GM18907 (cell line): ENCODE results near the gene SPATS2L.
A peak's percentile ranks its signal among the peaks of the same experiment; 100 is the strongest.

Experiments used
- ATAC-seq: cut with Tn5 transposase; IDR thresholded peaks from one replicate; pipeline ENCODE4 v1.9.1; 2021; ENCODE audit warnings: mild to moderate bottlenecking, moderate library complexity; ENCODE audit not compliant: unreplicated experiment

SPATS2L gene

DNA sequence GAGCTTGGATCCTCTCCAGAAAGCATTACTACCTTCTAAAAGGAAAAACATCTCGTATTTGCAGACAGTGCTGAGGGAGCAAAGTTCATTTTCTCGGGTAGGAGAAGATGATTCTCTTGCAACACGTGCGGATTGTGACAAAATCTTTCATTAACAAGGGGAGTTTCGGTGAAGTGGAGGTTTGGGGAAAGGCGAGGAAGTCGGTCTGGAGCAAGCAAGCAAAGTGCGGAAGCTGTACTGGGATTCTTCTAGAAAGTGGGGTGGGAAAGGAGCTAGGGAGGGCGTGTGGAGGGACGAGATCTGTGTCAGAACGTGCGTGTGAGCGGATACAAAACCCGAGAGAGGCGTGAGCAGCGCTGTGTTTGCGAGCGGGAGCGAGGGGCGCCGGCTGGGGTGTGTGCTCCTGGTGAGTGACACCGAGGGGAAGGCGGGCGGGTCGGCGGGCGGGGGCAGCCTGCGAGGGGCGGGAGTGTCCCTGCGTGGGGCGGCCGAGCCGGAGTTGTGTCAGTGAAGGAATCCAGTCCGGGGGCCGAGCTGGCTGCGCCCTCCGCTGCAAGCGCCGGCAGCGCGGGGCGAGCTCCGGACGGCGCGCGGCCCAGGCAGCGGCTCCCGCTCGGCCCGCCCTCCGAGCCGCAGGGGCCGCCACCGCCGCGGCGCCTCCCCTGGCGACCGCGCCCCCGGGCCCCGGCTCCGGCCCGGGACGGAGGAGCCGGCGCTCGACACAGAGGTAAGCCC is at the start of gene SPATS2L:
SPATS2L (plus strand) TSS at position 498 of the 735 bp plus-strand sequence. CDS start 82,552 bp downstream, outside the sequence.
- peak; percentile 70 for ATAC-seq

GRCh38 chr2:200257570-200257969 is 48.9 kb upstream of the SPATS2L start:
- no peak for ATAC-seq

DNA sequence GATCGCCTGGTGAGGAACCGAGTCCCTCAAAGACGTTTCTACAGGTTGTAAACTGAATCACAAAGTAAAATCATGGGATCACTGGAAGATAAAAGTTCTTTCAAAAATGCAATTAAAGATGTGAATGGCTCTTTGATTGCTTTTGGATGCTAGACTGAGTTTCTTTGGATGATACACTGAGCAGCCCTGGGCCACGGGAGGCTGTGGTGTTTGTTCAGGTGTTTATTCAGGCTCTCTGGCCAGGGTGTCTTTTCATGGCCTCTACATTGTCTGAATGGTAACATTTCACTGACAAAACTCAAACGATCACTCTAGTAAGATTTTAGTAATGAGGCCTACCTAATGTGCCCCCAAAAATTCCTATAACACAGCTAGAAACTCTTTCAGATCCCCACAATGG is 48.4 kb upstream of the SPATS2L start:
- ATAC-seq = no peak

DNA sequence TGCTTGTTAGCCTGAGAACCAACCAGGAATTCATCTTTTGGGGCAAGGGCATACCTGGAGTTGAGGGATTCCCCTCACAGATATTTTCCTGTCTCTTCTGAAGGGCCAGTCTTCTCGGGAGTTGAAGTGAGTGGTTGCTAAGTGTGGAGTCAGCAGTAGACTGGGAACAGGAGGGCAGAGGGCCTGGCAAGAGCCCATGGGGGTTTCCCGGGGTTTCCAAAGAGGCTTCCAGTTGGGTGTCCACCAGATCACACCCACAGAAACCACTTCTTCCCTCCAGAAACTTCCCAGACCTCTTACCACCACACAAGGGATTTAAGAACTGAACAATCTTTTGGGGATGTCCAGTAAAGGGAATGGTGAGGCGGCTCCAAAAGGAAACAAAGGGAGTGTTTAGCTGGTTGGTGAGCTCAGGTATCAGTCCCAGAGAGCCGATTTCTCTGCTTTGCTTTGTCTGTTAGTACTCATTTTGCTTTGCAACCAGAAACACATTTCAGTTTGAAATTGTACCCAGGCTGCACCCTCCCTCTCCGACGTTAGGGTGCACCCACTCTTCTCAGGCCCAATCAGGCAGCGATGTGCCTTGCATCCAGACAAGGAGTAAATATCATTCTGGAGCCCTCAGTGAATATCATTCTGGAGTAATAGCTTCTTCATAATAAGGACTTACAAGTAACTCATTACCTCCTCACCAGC is 47.5 kb upstream of the SPATS2L start:
- ATAC-seq = no peak

DNA sequence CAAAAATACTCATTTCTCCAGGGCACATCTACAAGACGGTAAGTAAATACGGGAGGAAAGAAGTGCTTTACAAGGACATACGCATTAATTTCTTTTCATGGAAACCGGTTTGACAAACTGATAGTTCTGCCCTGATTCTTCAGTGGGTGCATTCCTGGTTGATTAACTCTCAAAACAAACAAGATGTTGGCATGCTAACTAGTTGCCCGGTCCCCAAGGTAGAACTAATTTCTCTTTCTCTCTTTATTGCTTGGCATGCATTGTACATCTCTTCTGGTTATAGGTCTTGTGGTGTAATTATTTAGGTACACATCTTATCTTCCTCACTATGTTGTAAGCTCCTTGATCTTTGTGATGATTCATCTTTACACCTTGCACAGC is 46.9 kb upstream of the SPATS2L start:
- ATAC-seq = no peak

GRCh38 chr2:200262047-200262446 is 44.4 kb upstream of the SPATS2L start:
- ATAC-seq = no peak

DNA sequence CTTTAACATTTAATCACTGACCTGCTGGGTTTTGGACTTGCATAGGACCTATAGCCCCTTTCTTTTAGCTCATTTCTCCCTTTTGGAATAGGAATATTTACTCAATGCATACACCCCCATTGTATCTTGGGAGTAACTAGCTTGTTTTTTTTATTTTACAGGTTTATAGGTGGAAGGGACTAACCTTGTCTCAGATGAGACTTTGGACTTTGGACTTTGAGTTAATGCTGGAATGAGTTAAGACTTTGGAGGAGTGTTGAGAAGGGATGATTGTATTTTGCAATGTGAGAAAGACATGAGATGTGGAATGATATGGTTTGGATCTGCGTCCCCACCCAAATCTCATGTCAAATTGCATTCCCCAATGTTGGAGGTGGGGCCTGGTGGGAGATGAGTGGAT is 43.2 kb upstream of the SPATS2L start:
- no peak for ATAC-seq

- ATAC-seq = no peak
Observed at GRCh38 chr2:200264631-200265030, 41.9 kb upstream of the SPATS2L start.

- no peak for ATAC-seq
Observed at GRCh38 chr2:200266406-200266805, 40.1 kb upstream of the SPATS2L start.

DNA sequence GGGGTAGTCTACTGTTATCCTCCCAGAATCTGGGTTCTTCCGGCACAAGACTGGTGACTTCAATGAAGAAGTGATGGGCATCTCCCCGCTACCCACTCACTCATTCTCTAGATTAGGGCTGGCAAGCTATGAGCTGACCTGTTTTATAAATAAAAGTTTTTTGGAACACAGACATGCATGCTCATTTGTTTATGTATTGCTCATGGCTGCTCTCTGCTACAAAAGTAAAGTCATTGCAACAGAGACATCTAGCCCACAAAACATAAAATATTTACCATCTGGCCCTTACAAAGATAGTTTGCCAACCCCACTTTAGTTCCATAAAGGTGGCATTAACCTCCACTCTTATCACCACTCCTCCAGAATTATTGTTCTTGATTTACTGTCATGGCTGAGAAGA is 39.1 kb upstream of the SPATS2L start:
- no peak for ATAC-seq

GRCh38 chr2:200270732-200271131 is 35.8 kb upstream of the SPATS2L start:
- ATAC-seq = no peak

- no peak for ATAC-seq
Observed at GRCh38 chr2:200272320-200272719, 34.2 kb upstream of the SPATS2L start.

- no peak for ATAC-seq
Observed at GRCh38 chr2:200274116-200275075, 32.1 kb upstream of the SPATS2L start.

DNA sequence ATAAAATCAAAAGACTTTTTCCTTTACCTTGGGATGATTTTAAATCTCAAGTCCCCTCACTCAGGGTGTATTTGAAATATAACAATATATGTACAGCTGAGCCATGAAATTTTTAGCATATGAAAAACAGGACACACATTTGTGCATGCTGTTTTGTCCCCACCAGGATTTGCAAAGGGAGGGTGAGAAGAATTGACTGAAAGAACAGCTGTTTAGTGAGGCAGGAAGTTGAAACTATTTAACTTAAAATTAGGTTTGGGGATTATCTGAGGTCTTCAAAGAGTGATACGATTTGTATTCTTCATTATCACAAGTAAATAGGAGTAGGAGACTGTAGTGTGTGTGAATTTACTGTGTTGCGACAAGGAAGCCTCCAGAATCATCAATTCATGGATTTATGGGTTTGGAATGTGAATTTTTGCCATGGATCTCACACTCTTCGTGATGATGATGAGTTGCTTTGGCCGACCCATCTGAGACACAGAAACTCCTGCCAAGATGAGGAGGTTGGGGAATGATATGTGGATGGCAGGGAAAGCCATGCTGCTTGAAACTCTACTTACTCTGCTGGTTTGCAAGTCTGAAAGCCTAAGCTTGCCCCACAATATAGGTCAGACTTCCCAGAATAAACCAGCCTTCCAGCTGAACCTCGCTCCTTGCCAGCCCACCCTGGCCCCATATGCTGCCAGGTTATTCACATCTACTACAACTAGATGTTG is 31.0 kb upstream of the SPATS2L start:
- ATAC-seq = no peak

- no peak for ATAC-seq
Observed at GRCh38 chr2:200276472-200276871, 30.0 kb upstream of the SPATS2L start.

DNA sequence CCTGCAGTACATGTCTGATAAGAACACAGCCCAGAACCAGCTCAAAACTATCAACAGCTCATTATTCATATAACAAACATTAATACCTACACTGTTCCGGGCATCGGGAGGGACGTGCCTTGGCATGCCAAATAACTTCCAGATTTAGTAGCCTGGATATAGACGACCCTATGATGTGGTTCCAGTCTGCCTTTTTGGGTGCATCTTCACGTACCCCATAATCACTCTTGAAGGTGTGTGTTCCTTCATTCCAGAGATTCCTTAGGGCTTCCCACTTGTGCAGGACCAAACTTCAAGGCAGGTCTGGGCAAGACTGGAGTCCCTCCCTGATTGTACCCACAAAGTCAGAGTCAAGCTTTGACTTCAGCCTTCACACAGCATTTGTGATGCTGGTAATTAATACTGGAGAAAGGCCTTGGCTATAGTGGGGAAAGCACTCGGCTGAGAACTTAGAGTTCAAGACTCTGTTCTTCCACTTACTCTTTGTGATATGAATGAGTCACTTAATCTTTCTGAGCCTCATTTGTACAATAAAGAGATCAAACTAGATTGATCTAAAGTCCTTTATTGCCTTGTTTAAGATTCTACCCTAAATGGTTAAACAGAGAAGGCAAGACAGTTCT is 27.7 kb upstream of the SPATS2L start:
- no peak for ATAC-seq

- ATAC-seq = no peak
Observed at GRCh38 chr2:200279857-200280256, 26.6 kb upstream of the SPATS2L start.

GRCh38 chr2:200286578-200286977 is 19.9 kb upstream of the SPATS2L start:
- no peak for ATAC-seq

DNA sequence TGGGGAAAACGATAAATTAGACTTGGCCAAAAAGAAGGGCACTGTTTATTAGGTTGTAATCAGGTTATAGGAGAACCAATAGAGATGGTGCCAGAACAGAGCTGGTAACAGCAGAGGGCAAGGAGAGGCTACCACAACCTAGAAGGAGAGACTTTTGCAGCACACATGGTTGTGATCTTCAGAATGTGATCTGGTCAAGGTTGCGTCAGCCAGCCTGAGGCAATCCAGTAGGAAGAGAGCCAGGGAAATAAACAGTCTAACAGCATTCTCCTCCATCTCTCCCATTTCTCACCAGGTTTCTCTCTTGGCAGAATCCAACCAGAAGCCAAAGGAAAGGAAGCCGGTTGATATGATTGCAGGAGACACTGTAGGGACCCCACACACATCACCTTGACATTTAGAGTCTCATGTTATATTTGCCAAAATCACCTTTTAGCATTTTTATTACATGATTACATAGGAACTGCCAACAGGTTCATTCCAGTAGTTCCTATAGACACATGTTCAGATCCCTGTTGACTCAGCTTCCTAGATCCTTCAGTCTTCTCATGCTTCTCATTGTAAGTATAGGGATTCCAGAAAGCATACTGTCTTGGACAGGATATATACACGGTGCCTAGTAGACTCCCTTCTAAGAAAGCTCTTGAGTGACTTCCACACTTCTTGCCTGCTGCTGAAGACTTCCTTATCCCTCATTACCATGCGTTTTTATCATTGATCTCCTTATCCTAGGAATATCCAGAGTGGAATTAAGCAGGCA is 17.6 kb upstream of the SPATS2L start:
- no peak for ATAC-seq

- no peak for ATAC-seq
Observed at GRCh38 chr2:200296118-200296517, 10.4 kb upstream of the SPATS2L start.
